Occipital lobe (tissue), 2 donors: ENCODE measurements around the gene PPP2R2C. TPM values are rescaled to one million over a fixed set of nuclear protein-coding genes. Genes with fewer than 3 reads are reported as not detected.

Experiments used
- DNase-seq: peaks from one replicate; lab custom pipeline; 2025; lab: John Stamatoyannopoulos, UW
- total RNA-seq: library from RNA; depleted of rRNA; stranded (reverse); fragments of >200 nt; gene quantifications from one replicate; pipeline ENCODE4 v1.2.3, GENCODE V29; 2014

PPP2R2C gene
- total RNA-seq, 1 donor from 2014 or later, result 44.1 TPM

GRCh38 chr4:6494431-6495295 is 22.2 kb upstream of the PPP2R2C start:
- no peak for DNase-seq

GRCh38 chr4:6493658-6494304 is 21.4 kb upstream of the PPP2R2C start:
- no peak for DNase-seq

GRCh38 chr4:6492861-6493657 is 20.6 kb upstream of the PPP2R2C start:
- DNase-seq, result no peak

- no peak for DNase-seq
These were observed 19.7 kb upstream of the PPP2R2C start for GRCh38 chr4:6492027-6492590.

GRCh38 chr4:6491235-6491634 is 18.8 kb upstream of the PPP2R2C start:
- no peak for DNase-seq

- DNase-seq, result no peak
These were observed 17.5 kb upstream of the PPP2R2C start for GRCh38 chr4:6489927-6490326.

- DNase-seq, result no peak
These were observed 15.1 kb upstream of the PPP2R2C start for GRCh38 chr4:6487466-6487865.

GRCh38 chr4:6480534-6481088 is 8.2 kb upstream of the PPP2R2C start:
- DNase-seq, result no peak

- DNase-seq, result no peak
These were observed 6.3 kb upstream of the PPP2R2C start for GRCh38 chr4:6478546-6479220.

- no peak for DNase-seq
These were observed 4.5 kb upstream of the PPP2R2C start for GRCh38 chr4:6476893-6477292.

- no peak for DNase-seq
These were observed 3.1 kb upstream of the PPP2R2C start for GRCh38 chr4:6475492-6476020.

- no peak for DNase-seq
These were observed 2.5 kb upstream of the PPP2R2C start for GRCh38 chr4:6474705-6475457.

- no peak for DNase-seq
These were observed 1.7 kb upstream of the PPP2R2C start for GRCh38 chr4:6474053-6474568.

GRCh38 chr4:6473264-6474052 is 1.0 kb upstream of the PPP2R2C start:
- DNase-seq, result no peak

- no peak for DNase-seq
These were observed 417 bp downstream of the PPP2R2C start for GRCh38 chr4:6472008-6472386.

GRCh38 chr4:6471307-6472007 is 957 bp downstream of the PPP2R2C start:
- no peak for DNase-seq

GRCh38 chr4:6470502-6471306 is 1.7 kb downstream of the PPP2R2C start:
- peak; percentile 53 for DNase-seq
